Esophagus muscularis mucosa (tissue), 4 donors: ENCODE data around the gene SUPT20H. TPM values are rescaled to one million over a fixed set of nuclear protein-coding genes. Genes with fewer than 3 reads are reported as not detected.

Experiments
- DNase-seq: peaks from one replicate; pipeline ENCODE4 v3.0.0-alpha.2; 2017; ENCODE audit errors: extremely low spot score
- H3K27ac ChIP-seq, 4 donors: fragments of 200-600 bp; sonication (generic); replicated peaks in 1 of 4; 1 replicate in 3 of 4; 2 replicates in 1 of 4; pipeline ENCODE4 v1.5.1; 2016 to 2019; ENCODE audit warnings: mild to moderate bottlenecking in 1 of 4
- H3K27me3 ChIP-seq, 4 donors: fragments of 200-600 bp; sonication (generic); one replicate each; pipeline versions ENCODE4 v1.5.1 to v1.6.0; 2016 to 2019
- H3K36me3 ChIP-seq, 4 donors: fragments of 200-600 bp; sonication (generic); one replicate each; pipeline ENCODE4 v1.5.1; 2016 to 2019
- H3K4me1 ChIP-seq, 4 donors: fragments of 200-600 bp; sonication (generic); one replicate each; pipeline ENCODE4 v1.5.1; 2016 to 2019
- H3K4me3 ChIP-seq, 4 donors: fragments of 200-600 bp; sonication (generic); 1 replicate in 2 of 4; 2 replicates in 2 of 4; pipeline ENCODE4 v1.5.1; 2016 to 2019; ENCODE audit warnings: mild to moderate bottlenecking in 4 of 4, moderate library complexity in 1 of 4
- H3K9me3 ChIP-seq, 4 donors: fragments of 200-600 bp; sonication (generic); 1 replicate in 3 of 4; 2 replicates in 1 of 4; pipeline ENCODE4 v1.5.1; 2016 to 2019
- EP300 ChIP-seq: sonication (generic); formaldehyde crosslinking; IDR thresholded peaks from one replicate; pipeline ENCODE4 v1.6.1; 2017; ENCODE audit warnings: antibody characterized with exemption
- POLR2A ChIP-seq: fragments of 450-650 bp; IDR thresholded peaks from one replicate; pipeline ENCODE4 v1.6.1; 2017; ENCODE audit warnings: antibody characterized with exemption, moderate library complexity, mild to moderate bottlenecking, low read depth
- POLR2AphosphoS5 ChIP-seq, 2 donors: sonication (generic); formaldehyde crosslinking; IDR thresholded peaks; one replicate each; pipeline ENCODE4 v1.6.1; 2017; ENCODE audit warnings: antibody characterized with exemption in 2 of 2
- WGBS: methylation state at CpG from one replicate; pipeline ENCODE4 v1.1.5; 2018; 5-methylcytosine and 5-hydroxymethylcytosine counted together
- intact Hi-C: fragments of 100-400 bp; cut with DNase I; formaldehyde crosslinking; loops from one replicate; pipeline ENCODE4 v1.15.1; 2023
- total RNA-seq, 4 donors: library from RNA; depleted of rRNA; stranded (reverse); fragments of >200 nt; gene quantifications; one replicate each; pipeline versions ENCODE4 v1.1.0 to v1.2.1, GENCODE V29; 2016
- TF ChIP-seq, protein P1 (sequence below), 3 experiments: fragments of 200-600 bp in 2 of 3; fragments of 450-650 bp in 1 of 3; sonication (generic) in 2 of 3; IDR thresholded peaks; one replicate each; pipeline ENCODE4 v1.5.1; 2017 to 2019; ENCODE audit warnings: antibody characterized with exemption in 3 of 3, mild to moderate bottlenecking in 2 of 3, moderate library complexity in 1 of 3

The SUPT20H gene
- total RNA-seq, 4 donors from 2014 or later: 23.0 to 37.4 (median 31.7) TPM

DNA sequence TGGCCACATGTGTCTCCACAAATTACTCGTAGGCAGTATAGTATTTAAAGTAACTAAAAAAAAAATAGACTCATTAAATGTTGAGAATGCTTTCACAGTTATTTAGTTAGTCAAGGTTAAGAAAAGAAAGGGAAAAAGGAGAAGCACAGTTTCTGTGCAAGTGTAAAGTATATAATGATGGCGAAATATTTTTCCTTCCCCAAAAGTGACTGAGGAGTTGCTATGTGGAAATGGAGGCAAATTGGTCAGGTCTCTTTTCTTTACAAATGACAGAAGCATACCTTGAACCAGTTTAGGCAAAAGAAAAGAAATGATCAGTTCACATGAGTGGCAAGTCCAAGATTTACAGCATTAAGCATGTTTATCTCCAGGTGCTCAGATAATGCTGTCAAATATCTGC is 28.0 kb upstream of the SUPT20H start:
- H3K4me3 ChIP-seq: no peak overlapping the region
- intact Hi-C loops: no loop called here
- no peaks in the 10 kb centered on the region for H3K9me3 ChIP-seq
- H3K36me3 ChIP-seq: no peaks in the 10 kb centered on the region
- H3K27ac ChIP-seq: no peak overlapping the region
- 73% methylated on average over 2 of the region's 2 CpGs for WGBS
- TF ChIP-seq EP300: no peak
- TF ChIP-seq, protein P1, sequence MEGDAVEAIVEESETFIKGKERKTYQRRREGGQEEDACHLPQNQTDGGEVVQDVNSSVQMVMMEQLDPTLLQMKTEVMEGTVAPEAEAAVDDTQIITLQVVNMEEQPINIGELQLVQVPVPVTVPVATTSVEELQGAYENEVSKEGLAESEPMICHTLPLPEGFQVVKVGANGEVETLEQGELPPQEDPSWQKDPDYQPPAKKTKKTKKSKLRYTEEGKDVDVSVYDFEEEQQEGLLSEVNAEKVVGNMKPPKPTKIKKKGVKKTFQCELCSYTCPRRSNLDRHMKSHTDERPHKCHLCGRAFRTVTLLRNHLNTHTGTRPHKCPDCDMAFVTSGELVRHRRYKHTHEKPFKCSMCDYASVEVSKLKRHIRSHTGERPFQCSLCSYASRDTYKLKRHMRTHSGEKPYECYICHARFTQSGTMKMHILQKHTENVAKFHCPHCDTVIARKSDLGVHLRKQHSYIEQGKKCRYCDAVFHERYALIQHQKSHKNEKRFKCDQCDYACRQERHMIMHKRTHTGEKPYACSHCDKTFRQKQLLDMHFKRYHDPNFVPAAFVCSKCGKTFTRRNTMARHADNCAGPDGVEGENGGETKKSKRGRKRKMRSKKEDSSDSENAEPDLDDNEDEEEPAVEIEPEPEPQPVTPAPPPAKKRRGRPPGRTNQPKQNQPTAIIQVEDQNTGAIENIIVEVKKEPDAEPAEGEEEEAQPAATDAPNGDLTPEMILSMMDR (IDR thresholded peaks at IDR 0.05): no peak
- TF ChIP-seq POLR2AphosphoS5 (IDR thresholded peaks at IDR 0.05): no peak
- no peak for TF ChIP-seq POLR2A
- H3K4me1 ChIP-seq: no peaks in the 10 kb centered on the region
- no peak for DNase-seq
- H3K27me3 ChIP-seq: no peaks in the 10 kb centered on the region

DNA sequence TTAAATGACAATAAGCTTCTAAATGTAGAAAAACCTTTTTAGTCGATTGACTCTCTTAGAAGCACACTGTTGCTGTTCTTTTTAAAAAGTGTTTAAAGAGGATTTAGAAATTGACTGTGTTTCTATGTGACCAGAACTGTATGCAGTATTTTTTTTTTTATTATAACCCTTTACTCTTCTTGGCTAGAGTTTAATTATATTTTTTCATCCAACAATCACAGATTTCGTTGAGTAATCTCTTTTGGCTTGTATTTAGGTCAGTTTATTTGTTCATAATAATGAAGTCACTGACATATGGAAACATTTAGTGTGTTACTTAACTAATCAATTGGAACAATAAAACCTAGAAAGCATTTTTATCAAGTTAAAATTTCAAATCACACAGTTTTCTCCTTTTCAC is 26.1 kb upstream of the SUPT20H start:
- H3K27me3 ChIP-seq: no peaks in the 10 kb centered on the region
- H3K36me3 ChIP-seq: no peaks in the 10 kb centered on the region
- DNase-seq: no peak
- no peak overlapping the region for H3K4me3 ChIP-seq
- 82% methylated on average over 2 of the region's 2 CpGs for WGBS
- intact Hi-C loops: no loop called here
- H3K9me3 ChIP-seq: no peaks in the 10 kb centered on the region
- no peaks in the 10 kb centered on the region for H3K4me1 ChIP-seq
- no peak overlapping the region for H3K27ac ChIP-seq
- no peak for TF ChIP-seq EP300
- no peak for TF ChIP-seq POLR2AphosphoS5 (IDR thresholded peaks at IDR 0.05)
- no peak for TF ChIP-seq POLR2A

DNA sequence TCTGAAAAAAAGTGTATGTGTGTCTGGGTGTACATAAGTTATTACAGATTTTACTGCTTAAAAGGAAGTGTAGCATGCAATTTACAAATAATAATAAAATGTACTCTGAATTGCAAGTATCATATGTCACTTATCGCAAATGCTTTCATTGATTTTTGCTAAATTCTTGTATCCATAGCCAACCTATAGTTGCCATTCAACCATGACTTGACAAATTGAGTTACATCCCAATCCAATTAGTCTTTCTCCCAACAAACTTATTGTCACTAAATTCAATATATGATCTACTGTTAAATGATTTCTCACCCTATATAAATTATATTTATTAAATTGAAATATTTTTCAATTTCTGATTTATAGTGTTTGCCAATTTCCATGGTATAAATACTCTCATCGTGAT is 17.3 kb upstream of the SUPT20H start:
- intact Hi-C loops: loop anchor here (10.0 kb wide), 1 partner anchor 528 kb away; no protein-coding TSS in a partner anchor

DNA sequence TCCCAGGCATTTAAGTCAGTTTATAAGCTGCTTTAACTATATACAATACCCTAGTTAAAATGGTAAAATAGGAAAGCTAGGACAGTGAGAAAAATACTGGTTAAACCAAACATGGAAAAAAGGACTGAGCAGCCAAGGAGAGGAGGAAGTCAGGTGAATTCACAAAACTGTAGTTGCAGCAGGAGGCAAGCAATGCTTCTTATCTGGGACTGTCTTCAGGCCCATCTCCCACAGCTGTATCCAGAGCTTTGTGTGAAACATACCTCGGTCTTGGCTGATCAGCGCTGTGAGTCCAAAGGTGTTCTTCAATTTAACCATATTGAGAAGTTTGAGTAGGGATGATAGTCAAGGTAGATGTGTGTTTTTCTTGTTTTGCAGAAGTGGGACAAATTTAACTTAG is 15.7 kb upstream of the SUPT20H start:
- H3K4me3 ChIP-seq: no peak overlapping the region
- DNase-seq: no peak
- no peak for TF ChIP-seq POLR2A
- no peak for TF ChIP-seq POLR2AphosphoS5 (IDR thresholded peaks at IDR 0.05)
- no peak for TF ChIP-seq EP300
- TF ChIP-seq, protein P1 (IDR thresholded peaks at IDR 0.05): no peak
- intact Hi-C loops: loop anchor here (10.0 kb wide), 1 partner anchor 530 kb away; no protein-coding TSS in a partner anchor
- no peaks in the 10 kb centered on the region for H3K9me3 ChIP-seq
- 97% methylated on average over 2 of the region's 2 CpGs for WGBS
- no peak overlapping the region for H3K27ac ChIP-seq
- H3K27me3 ChIP-seq: no peaks in the 10 kb centered on the region
- no peaks in the 10 kb centered on the region for H3K36me3 ChIP-seq
- H3K4me1 ChIP-seq: no peaks in the 10 kb centered on the region

More for the DNA sequence above, 17.3 kb upstream of the SUPT20H start:
- no peak for DNase-seq
- Histone ChIP-seq H3K36me3 (no peaks in the 10 kb centered on the region), H3K27me3 (no peaks in the 10 kb centered on the region), H3K27ac (no peak overlapping the region), H3K4me1 (no peaks in the 10 kb centered on the region), H3K4me3 (no peak overlapping the region), H3K9me3 (no peaks in the 10 kb centered on the region)
- TF ChIP-seq POLR2A: no peak
- TF ChIP-seq, protein P1 (IDR thresholded peaks at IDR 0.05): no peak
- TF ChIP-seq POLR2AphosphoS5 (IDR thresholded peaks at IDR 0.05): no peak
- no peak for TF ChIP-seq EP300
- 97% methylated on average over 2 of the region's 2 CpGs for WGBS

DNA sequence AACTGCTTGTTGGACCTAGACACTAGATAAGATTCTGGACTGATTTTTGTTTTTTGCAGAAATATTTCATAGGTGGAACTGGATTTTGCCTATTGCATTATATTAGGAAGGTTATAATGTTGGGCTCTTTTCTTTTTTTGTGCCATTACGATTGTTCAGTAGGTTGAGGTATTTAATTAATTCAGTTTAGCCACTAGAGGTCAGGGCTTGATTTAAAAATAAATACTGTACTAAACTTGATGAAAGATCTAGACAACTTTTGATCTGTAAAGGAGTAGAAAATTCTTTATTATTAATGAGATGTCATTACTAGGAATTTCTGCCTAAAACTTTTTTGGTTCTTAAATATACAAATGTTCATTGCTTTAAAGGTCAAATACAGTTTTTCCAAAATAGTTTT is 15.2 kb upstream of the SUPT20H start:
- H3K36me3 ChIP-seq: no peaks in the 10 kb centered on the region
- no peaks in the 10 kb centered on the region for H3K4me1 ChIP-seq
- intact Hi-C loops: loop anchor here (10.0 kb wide), 1 partner anchor 530 kb away; no protein-coding TSS in a partner anchor
- no peak for DNase-seq
- no peak overlapping the region for H3K27ac ChIP-seq
- TF ChIP-seq POLR2A: no peak
- no peak for TF ChIP-seq POLR2AphosphoS5 (IDR thresholded peaks at IDR 0.05)
- TF ChIP-seq, protein P1 (IDR thresholded peaks at IDR 0.05): peak; percentile 23 to 46 (median 41)
- H3K4me3 ChIP-seq: no peak overlapping the region
- no peaks in the 10 kb centered on the region for H3K9me3 ChIP-seq
- H3K27me3 ChIP-seq: peaks cover 0 to 2% (median 0%) of the 10 kb centered on the region in 4 donors
- WGBS: 0% methylated on average over 1 of the region's 1 CpG
